Keratinocyte (primary cell): ENCODE results near the gene RBM19. TPM values are rescaled to one million over a fixed set of nuclear protein-coding genes. Genes with fewer than 3 reads are reported as not detected.

Experiments
- DNase-seq: peaks from one replicate; pipeline ENCODE4 v3.0.0-alpha.2; 2011; ENCODE audit warnings: low read depth, missing footprints, low spot score
- FAIRE-seq: peaks from 2 replicates; lab custom pipeline; 2011; peaks lifted over from hg19 to GRCh38; lab: Jason Lieb, UNC
- H2AFZ ChIP-seq: 2 replicates; pipeline ENCODE4 v1.6.0; 2012; ENCODE audit warnings: low read length, control low read depth, inconsistent platforms; ENCODE audit not compliant: control insufficient read depth
- H3K27ac ChIP-seq: 2 replicates; pipeline ENCODE4 v1.5.1; 2011; ENCODE audit warnings: low read length; ENCODE audit not compliant: control insufficient read depth, insufficient read depth
- H3K27me3 ChIP-seq: 3 replicates; pipeline ENCODE4 v1.6.0; 2011; ENCODE audit warnings: low read length; ENCODE audit not compliant: control insufficient read depth, insufficient read depth; ENCODE audit errors: extremely low read depth
- H3K36me3 ChIP-seq, 2 experiments: 2 replicates in 1 of 2; 3 replicates in 1 of 2; pipeline ENCODE4 v1.5.1; 2011; ENCODE audit warnings: low read length in 2 of 2, mild to moderate bottlenecking in 1 of 2; ENCODE audit not compliant: control insufficient read depth in 2 of 2, insufficient read depth in 2 of 2; ENCODE audit errors: extremely low read depth in 1 of 2
- H3K4me1 ChIP-seq: 3 replicates; pipeline ENCODE4 v1.5.1; 2011; ENCODE audit warnings: low read length; ENCODE audit not compliant: control insufficient read depth, insufficient read depth; ENCODE audit errors: extremely low read depth
- H3K4me2 ChIP-seq: 3 replicates; pipeline ENCODE4 v1.6.0; 2011; ENCODE audit warnings: low read depth, low read length; ENCODE audit not compliant: control insufficient read depth, insufficient read depth; ENCODE audit errors: extremely low read depth
- H3K4me3 ChIP-seq, 3 experiments: fragments of 200-600 bp in 1 of 3; sonication (generic) in 1 of 3; 2 replicates in 2 of 3; 3 replicates in 1 of 3; pipeline ENCODE4 v1.5.1; 2011 to 2016; ENCODE audit warnings: low read length in 3 of 3, mild to moderate bottlenecking in 3 of 3, control low read depth in 2 of 3, inconsistent platforms in 1 of 3, low read depth in 1 of 3, mixed read lengths in 1 of 3, mixed run types in 1 of 3, moderate library complexity in 1 of 3; ENCODE audit not compliant: control insufficient read depth in 2 of 3, insufficient read depth in 2 of 3; ENCODE audit errors: extremely low read depth in 1 of 3
- H3K79me2 ChIP-seq: 2 replicates; pipeline ENCODE4 v1.6.0; 2012; ENCODE audit warnings: low read length; ENCODE audit not compliant: control insufficient read depth, insufficient read depth
- H3K9ac ChIP-seq: 3 replicates; pipeline ENCODE4 v1.6.0; 2011; ENCODE audit warnings: low read length; ENCODE audit not compliant: control insufficient read depth, insufficient read depth; ENCODE audit errors: extremely low read depth
- H3K9me1 ChIP-seq: 3 replicates; pipeline ENCODE4 v1.6.0; 2011; ENCODE audit warnings: low read length; ENCODE audit not compliant: control insufficient read depth, insufficient read depth; ENCODE audit errors: extremely low read depth
- H3K9me3 ChIP-seq: 2 replicates; pipeline ENCODE4 v1.5.1; 2012; ENCODE audit warnings: low read depth, low read length; ENCODE audit not compliant: control insufficient read depth
- H4K20me1 ChIP-seq: 3 replicates; pipeline ENCODE4 v1.6.0; 2011; ENCODE audit warnings: low read length; ENCODE audit not compliant: control insufficient read depth, insufficient read depth; ENCODE audit errors: extremely low read depth
- CTCF ChIP-seq, 3 experiments: IDR thresholded peaks in 1 of 3; conservative IDR thresholded peaks in 1 of 3; optimal IDR thresholded peaks in 1 of 3; 2 replicates in 2 of 3; 3 replicates in 1 of 3; pipeline versions ENCODE3 to v1.5.1; 2011; ENCODE audit warnings: low read length in 3 of 3, mild to moderate bottlenecking in 3 of 3, moderate library complexity in 2 of 3, control low read depth in 1 of 3, inconsistent platforms in 1 of 3; ENCODE audit not compliant: insufficient read depth in 2 of 3; ENCODE audit errors: extremely low read depth in 1 of 3
- EZH2 ChIP-seq: IDR thresholded peaks from one replicate; pipeline ENCODE4 v1.6.1; 2012; ENCODE audit warnings: inconsistent platforms, mild to moderate bottlenecking, low read length, moderate library complexity
- dilution Hi-C: fragments of 300-500 bp; cut with MboI; formaldehyde crosslinking; loops from one replicate; pipeline ENCODE4 v1.7.0; 2020; ENCODE audit warnings: low sequenced_read_pairs; ENCODE audit not compliant: extremely low pct_ligation_motif_present
- polyA plus RNA-seq, 5 experiments: library from polyadenylated mRNA; depleted of rRNA in 3 of 5; stranded (reverse) in 3 of 5; stranded (forward) in 1 of 5; unstranded in 1 of 5; fragments of >200 nt; gene quantifications; 1 replicate in 1 of 5; 2 replicates in 3 of 5; 3 replicates in 1 of 5; pipeline versions ENCODE4 v1.2.1 to v1.2.3, GENCODE V29; 2011 to 2012; ENCODE audit warnings: missing spikeins in 2 of 5, low read depth in 1 of 5, low replicate concordance in 1 of 5

Gene RBM19
- polyA plus RNA-seq, 1 donor (not counting 4 experiments of a cell fraction or from before 2014, with no cell fraction given): 14.6 TPM

GRCh38 chr12:113919791-113920190, 46.3 kb downstream of the RBM19 start:
- FAIRE-seq (no peak), DNase-seq (no peak)
- H3K4me1 ChIP-seq: no peaks in the 10 kb centered on the region
- no peaks in the 10 kb centered on the region for H3K27me3 ChIP-seq
- TF ChIP-seq CTCF (optimal IDR thresholded peaks at IDR 0.05 in 1 of 3, IDR thresholded peaks at IDR 0.05 in 1 of 3, conservative IDR thresholded peaks at IDR 0.05 in 1 of 3; ENCODE audit: extremely low read depth in 1 of 3, insufficient read depth in 2 of 3, low read length in 3 of 3): no peak
- TF ChIP-seq EZH2: no peak
- no peak overlapping the region for H3K4me2 ChIP-seq
- dilution Hi-C loops: no loop called here
- H3K79me2 ChIP-seq: no peaks in the 10 kb centered on the region
- H3K9me3 ChIP-seq: no peaks in the 10 kb centered on the region
- no peak overlapping the region for H3K9ac ChIP-seq
- H2AFZ ChIP-seq: no peak overlapping the region
- no peak overlapping the region for H3K27ac ChIP-seq
- no peak overlapping the region for H3K4me3 ChIP-seq
- H4K20me1 ChIP-seq: no peaks in the 10 kb centered on the region
- peaks cover 19 to 27% of the 10 kb centered on the region in 2 experiments for H3K36me3 ChIP-seq
- no peaks in the 10 kb centered on the region for H3K9me1 ChIP-seq

GRCh38 chr12:113918306-113918705, 47.8 kb downstream of the RBM19 start:
- Histone ChIP-seq H2AFZ (no peak overlapping the region), H3K4me1 (peaks cover 2% of the 10 kb centered on the region), H3K9me3 (no peaks in the 10 kb centered on the region), H3K27ac (no peak overlapping the region), H3K9ac (no peak overlapping the region), H3K36me3 (peaks cover 17 to 22% of the 10 kb centered on the region in 2 experiments), H3K9me1 (no peaks in the 10 kb centered on the region), H3K27me3 (no peaks in the 10 kb centered on the region), H3K79me2 (no peaks in the 10 kb centered on the region), H3K4me3 (no peak overlapping the region), H4K20me1 (no peaks in the 10 kb centered on the region), H3K4me2 (no peak overlapping the region)
- no peak for TF ChIP-seq CTCF (optimal IDR thresholded peaks at IDR 0.05 in 1 of 3, IDR thresholded peaks at IDR 0.05 in 1 of 3, conservative IDR thresholded peaks at IDR 0.05 in 1 of 3; ENCODE audit: extremely low read depth in 1 of 3, insufficient read depth in 2 of 3, low read length in 3 of 3)
- no peak for TF ChIP-seq EZH2
- no peak for DNase-seq
- dilution Hi-C loops: no loop called here
- no peak for FAIRE-seq
